ENCODE measurements around the gene ABHD6. TPM values are rescaled to one million over a fixed set of nuclear protein-coding genes. Genes with fewer than 3 reads are reported as not detected.
"Not testable (repeated sequence)": the region's sequence is repeated elsewhere in the genome, so short reads cannot be mapped to it uniquely, and the experiment has no call there.

ABHD6 gene
- polyA plus RNA-seq, 1 experiment, result 9.2 TPM

DNA sequence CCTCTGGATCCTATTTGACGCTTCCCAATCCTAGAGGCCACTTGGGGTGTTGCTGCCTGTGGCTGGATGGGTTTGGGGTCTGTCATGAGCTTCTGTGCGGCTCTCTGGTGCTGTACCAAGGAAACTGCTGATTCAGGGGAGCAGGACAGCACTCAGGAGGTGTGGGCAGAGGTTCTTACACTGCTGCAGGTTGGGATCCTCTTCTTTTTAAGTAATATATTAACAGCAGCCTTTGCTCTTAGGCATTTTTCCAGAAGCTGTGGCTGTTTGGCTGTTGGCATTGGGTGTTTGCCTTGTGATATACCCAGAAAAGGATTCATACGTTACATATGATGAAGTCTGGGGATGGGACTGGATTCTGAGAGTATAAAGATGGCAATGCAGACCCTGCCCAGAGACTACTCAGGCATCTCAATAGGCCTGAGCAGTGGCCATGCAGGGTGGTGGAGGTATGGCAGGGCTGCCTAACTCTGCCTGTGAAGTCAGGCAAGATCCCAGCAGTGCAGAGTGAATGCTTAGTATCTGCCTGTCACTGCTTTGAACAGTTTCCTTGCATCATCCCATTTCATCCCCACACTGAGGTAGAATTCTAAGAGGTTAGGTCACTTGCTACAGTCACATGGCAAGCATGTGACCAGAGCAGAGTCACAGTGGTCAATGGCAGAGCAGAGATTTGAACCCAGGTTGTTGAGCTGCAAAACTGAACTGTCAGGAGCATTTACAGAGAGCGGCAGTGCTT lies 3.9 kb downstream of the ABHD6 start:
- DNase-seq (ENCODE audit: low read depth), result no peak
- CTCF ChIA-PET, result interaction anchor here (1.1 to 1.9 kb wide), 3 partner anchors 9 to 64 kb away, joined by 4 to 9 read pairs (median 6); no protein-coding TSS in a partner anchor

DNA sequence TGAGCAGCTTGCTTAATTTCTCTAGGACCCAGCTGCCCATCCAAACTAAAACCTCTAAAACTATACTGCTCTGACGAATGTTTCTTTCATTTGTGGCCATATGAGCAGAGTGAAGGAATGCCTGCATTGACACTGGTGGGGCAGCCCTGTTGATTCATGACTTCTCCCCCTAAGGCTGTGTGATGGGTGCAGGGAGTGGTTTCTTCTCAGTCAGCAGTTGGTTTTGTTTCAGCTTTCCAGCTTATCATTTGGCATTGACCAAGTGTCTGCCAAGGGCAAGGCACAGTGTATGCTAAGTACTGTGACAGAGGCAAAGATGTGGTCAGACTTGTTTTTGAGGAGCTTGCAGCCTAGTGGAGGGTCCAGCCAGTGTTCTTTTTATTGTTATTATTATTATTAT lies 4.7 kb downstream of the ABHD6 start:
- TF ChIP-seq, protein P1, sequence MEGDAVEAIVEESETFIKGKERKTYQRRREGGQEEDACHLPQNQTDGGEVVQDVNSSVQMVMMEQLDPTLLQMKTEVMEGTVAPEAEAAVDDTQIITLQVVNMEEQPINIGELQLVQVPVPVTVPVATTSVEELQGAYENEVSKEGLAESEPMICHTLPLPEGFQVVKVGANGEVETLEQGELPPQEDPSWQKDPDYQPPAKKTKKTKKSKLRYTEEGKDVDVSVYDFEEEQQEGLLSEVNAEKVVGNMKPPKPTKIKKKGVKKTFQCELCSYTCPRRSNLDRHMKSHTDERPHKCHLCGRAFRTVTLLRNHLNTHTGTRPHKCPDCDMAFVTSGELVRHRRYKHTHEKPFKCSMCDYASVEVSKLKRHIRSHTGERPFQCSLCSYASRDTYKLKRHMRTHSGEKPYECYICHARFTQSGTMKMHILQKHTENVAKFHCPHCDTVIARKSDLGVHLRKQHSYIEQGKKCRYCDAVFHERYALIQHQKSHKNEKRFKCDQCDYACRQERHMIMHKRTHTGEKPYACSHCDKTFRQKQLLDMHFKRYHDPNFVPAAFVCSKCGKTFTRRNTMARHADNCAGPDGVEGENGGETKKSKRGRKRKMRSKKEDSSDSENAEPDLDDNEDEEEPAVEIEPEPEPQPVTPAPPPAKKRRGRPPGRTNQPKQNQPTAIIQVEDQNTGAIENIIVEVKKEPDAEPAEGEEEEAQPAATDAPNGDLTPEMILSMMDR (IDR thresholded peaks at IDR 0.05; ENCODE audit: insufficient read depth, low read depth, low read length), result no peak
- DNase-seq (ENCODE audit: low read depth), result no peak
- CTCF ChIA-PET, result interaction anchor here (0.7 to 1.9 kb wide), 4 partner anchors 8 to 64 kb away, joined by 3 to 9 read pairs (median 5); no protein-coding TSS in a partner anchor

More for the DNA sequence above, 3.9 kb downstream of the ABHD6 start:
- Histone ChIP-seq H3K36me3 (ENCODE audit: control insufficient read depth, insufficient read depth, low read length) (no peaks in the 10 kb centered on the region), H3K27me3 (ENCODE audit: control insufficient read depth, insufficient read depth, low read length) (no peaks in the 10 kb centered on the region), H3K4me3 (ENCODE audit: low read depth, low read length) (no peak overlapping the region)
- POLR2A ChIA-PET, result no interaction called here
- TF ChIP-seq, protein P1 (IDR thresholded peaks at IDR 0.05; ENCODE audit: insufficient read depth, low read depth, low read length), result no peak

DNA sequence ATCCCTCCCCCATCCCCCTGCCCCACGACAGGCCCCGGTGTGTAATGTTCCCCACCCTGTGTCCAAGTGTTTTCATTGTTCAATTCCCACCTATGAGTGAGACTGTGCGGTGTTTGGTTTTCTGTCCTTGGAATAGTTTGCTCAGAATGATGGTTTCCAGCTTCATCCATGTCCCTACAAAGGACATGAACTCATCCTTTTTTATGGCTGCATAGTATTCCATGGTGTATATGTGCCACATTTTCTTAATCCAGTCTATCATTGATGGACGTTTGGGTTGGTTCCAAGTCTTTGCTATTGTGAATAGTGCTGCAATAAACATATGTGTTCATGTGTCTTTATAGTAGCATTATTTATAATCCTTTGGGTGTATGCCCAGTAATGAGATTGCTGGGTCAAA lies 5.3 kb downstream of the ABHD6 start:
- CTCF ChIA-PET, result interaction anchor here (1.6 kb wide), 1 partner anchor 65 kb away, joined by 9 read pairs; no protein-coding TSS in a partner anchor
- POLR2A ChIA-PET; H3K4me3 ChIP-seq (ENCODE audit: low read depth, low read length); H3K36me3 ChIP-seq (ENCODE audit: control insufficient read depth, insufficient read depth, low read length); DNase-seq (ENCODE audit: low read depth); H3K27me3 ChIP-seq (ENCODE audit: control insufficient read depth, insufficient read depth, low read length): not testable (repeated sequence)

More for the DNA sequence above, 4.7 kb downstream of the ABHD6 start:
- POLR2A ChIA-PET, result no interaction called here
- Histone ChIP-seq H3K4me3 (ENCODE audit: low read depth, low read length) (no peak overlapping the region), H3K36me3 (ENCODE audit: control insufficient read depth, insufficient read depth, low read length) (no peaks in the 10 kb centered on the region), H3K27me3 (ENCODE audit: control insufficient read depth, insufficient read depth, low read length) (no peaks in the 10 kb centered on the region)

DNA sequence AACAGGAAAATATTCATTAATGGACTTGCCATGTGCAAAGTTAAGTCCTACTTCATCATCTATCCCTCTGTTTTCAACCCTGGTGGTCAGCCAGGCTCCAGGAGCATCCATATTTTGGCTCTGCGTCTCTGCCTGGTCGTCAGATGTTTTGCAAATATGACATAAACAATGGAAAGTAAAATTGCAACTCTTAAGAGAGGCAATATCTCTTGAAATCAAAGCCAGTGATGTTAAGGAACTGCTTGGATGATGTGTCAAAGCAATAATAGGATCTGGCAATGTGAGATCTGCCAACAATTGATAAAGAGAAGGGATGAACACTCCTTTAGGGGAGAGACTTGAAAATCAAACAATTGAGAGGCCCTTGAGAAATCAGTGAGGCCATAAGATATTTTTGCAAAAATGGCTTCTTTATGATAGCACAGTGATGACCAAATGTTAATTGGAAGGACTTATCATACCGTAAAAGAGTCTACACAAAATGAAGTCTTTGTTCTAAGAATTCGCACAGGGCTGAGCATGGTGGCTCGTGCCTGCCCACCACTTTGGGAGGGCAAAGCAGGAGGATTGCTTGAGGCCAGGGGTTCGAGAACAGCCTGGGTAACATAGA lies 6.5 kb downstream of the ABHD6 start:
- TF ChIP-seq, protein P1 (IDR thresholded peaks at IDR 0.05; ENCODE audit: insufficient read depth, low read depth, low read length), result no peak
- ChIA-PET POLR2A (no interaction called here), CTCF (no interaction called here)
- H3K27me3 ChIP-seq (ENCODE audit: control insufficient read depth, insufficient read depth, low read length), result no peaks in the 10 kb centered on the region
- no peak overlapping the region for H3K4me3 ChIP-seq (ENCODE audit: low read depth, low read length)
- H3K36me3 ChIP-seq (ENCODE audit: control insufficient read depth, insufficient read depth, low read length), result no peaks in the 10 kb centered on the region
- DNase-seq (ENCODE audit: low read depth), result no peak

DNA sequence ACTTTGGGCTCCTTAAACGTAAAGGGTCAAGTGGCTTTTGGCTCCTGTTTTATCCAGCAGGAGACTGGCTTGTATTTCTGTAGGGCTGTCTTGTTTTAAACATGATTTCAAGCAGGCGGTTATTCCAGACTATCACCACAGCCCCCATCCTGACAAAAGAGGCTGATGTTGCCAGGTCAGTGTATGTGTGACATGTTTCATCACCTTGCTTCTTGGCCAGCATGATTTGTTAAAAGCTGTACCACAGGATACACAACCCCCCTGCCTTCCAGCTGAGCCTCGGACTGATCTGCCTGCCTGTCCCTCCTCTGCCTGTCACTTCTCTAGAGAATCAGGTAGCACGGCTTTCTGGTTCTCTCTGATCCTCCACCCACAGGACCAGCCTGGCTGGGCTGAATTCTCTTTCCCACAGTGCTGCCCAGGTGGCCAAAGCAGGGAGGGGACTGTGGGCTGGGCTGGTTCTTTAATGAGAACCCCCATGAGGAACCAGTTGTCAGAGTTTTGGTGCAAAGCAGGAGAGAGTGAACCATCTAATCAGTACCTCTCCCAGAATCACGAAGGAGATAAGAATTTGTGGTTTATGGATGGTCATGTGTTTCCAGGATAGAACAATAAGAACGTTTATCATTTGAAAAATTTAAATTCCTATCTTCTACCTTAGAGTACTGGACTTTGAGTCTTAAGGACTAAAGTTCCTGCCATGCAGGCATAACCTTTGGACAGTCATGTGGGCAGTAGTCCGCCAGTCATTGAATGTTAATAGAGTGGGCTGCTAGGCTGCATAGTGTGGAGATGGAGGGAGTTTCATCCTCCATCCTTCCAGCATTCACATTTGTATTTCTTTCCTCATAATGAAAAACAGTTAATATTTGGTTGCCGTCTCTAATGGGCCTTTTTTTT lies 8.8 kb downstream of the ABHD6 start:
- ChIA-PET CTCF (no interaction called here), POLR2A (no interaction called here)
- Histone ChIP-seq H3K36me3 (ENCODE audit: control insufficient read depth, insufficient read depth, low read length) (no peaks in the 10 kb centered on the region), H3K4me3 (ENCODE audit: low read depth, low read length) (no peak overlapping the region), H3K27me3 (ENCODE audit: control insufficient read depth, insufficient read depth, low read length) (no peaks in the 10 kb centered on the region)
- TF ChIP-seq, protein P1 (IDR thresholded peaks at IDR 0.05; ENCODE audit: insufficient read depth, low read depth, low read length), result no peak
- DNase-seq (ENCODE audit: low read depth), result no peak

All from BJ (cell line).